NOMO-1 treated with DMSO at 0.1 percent for 48 hours (cell line): ENCODE results near the gene TMEM132A.

Experiments
- DNase-seq: peaks from one replicate; lab custom pipeline; 2025; ENCODE audit not compliant: unreplicated experiment; lab: John Stamatoyannopoulos, UW

The TMEM132A gene

GRCh38 chr11:60984149-60984548 lies 59.9 kb downstream of the TMEM132A start:
- DNase-seq = no peak

GRCh38 chr11:60984636-60985035 lies 60.4 kb downstream of the TMEM132A start:
- DNase-seq = no peak

GRCh38 chr11:60985501-60985900 lies 61.2 kb downstream of the TMEM132A start:
- DNase-seq = no peak

- peak; percentile 24 for DNase-seq
These were observed 62.0 kb downstream of the TMEM132A start for GRCh38 chr11:60985991-60986915.
